HTERT RPE-1 (cell line): ENCODE measurements around the gene CDC20.

Source experiments
- in situ Hi-C: fragments of 300-500 bp; cut with MboI; formaldehyde crosslinking; loops from 4 replicates; pipeline ENCODE4 v1.14.3; 2020; ENCODE audit warnings: low sequenced_read_pairs

CDC20 gene

GRCh38 chr1:43358746-43359693, at the start of gene CDC20:
Gene CDC20 (plus strand): TSS chr1:43358981. CDS start chr1:43359216, 235 bp downstream.
- in situ Hi-C loops, result no loop called here

GRCh38 chr1:43309405-43310025, 49.3 kb upstream of the CDC20 start:
- in situ Hi-C loops, result no loop called here

DNA sequence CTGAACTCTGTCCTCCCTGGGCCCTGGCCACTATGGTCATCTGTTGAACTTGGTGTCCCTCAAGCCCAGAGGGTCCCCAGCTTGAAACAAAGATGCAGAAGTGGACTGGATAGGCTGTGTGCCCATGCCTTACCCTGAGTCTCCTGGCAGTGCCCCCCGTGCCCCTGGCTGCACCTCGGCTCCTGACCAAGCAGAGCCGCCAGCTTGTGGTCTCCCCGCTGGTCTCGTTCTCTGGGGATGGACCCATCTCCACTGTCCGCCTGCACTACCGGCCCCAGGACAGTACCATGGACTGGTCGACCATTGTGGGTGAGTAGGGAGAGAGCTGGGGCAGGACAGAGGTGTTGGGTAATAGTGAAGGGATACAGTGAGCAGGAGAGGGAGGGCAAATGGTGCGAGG, 47.3 kb upstream of the CDC20 start:
- in situ Hi-C loops, result no loop called here

- in situ Hi-C loops, result no loop called here
Measured at GRCh38 chr1:43312212-43312623, 46.6 kb upstream of the CDC20 start.

DNA sequence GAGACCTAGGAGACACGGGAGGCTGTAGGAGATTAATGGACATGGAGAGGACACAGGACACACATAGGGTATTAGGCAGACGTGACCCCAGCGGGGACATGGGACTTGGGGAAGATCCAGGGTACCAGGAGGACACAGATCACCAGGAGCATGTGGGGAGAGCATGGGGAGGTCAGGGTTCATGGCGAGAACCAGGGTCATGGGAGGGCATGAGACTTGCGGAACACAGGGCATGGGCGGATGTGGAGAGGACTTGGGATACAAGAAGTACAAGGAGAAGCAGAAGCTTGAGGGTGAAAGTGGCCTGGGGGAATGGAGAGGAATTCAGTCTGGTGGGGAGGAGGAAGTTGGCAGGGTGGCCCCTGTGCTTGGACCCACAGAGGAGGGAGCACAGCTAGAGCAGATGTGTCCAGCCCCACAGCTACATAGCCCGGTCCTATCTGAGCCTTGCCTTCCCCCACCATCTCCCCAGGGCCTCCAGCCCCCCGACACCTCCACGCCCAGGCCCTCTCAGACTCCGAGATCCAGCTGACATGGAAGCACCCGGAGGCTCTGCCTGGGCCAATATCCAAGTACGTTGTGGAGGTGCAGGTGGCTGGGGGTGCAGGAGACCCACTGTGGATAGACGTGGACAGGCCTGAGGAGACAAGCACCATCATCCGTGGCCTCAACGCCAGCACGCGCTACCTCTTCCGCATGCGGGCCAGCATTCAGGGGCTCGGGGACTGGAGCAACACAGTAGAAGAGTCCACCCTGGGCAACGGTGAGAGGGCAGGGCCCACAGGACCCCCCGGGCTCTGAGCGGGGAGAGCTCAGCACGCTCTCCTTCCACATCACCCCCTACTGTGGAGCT, 45.9 kb upstream of the CDC20 start:
- in situ Hi-C loops, result no loop called here

DNA sequence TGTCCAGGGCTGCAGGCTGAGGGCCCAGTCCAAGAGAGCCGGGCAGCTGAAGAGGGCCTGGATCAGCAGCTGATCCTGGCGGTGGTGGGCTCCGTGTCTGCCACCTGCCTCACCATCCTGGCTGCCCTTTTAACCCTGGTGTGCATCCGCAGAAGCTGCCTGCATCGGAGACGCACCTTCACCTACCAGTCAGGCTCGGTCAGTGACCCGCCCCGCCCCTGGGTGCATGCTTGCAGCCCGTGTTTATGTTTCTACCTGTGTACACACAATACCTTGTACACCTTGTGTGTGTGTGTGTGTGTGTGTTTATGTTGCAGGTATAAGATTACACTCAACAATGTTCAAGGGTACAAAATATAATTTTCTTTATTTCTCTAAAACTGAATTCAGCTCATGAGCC, 45.0 kb upstream of the CDC20 start:
- in situ Hi-C loops, result no loop called here

DNA sequence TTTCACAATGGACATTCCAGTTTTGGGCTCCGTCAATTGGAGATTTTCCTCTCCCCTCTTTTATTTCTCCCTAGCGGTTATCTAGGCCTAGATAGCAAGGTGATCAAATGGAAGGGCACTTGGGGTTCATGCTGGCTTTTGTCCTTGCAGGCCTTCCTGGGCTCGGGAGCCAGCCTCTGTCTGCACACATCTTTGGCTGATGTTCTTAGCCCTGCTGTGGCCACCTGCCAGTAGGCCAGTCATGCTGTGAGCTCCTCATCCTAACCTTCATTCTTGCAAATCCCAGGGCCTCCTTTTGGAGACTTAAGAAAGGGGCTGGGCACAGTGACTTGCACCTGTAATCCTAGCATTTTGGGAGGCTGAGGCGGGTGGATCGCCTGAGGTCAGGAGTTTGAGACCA, 44.5 kb upstream of the CDC20 start:
- in situ Hi-C loops, result no loop called here

DNA sequence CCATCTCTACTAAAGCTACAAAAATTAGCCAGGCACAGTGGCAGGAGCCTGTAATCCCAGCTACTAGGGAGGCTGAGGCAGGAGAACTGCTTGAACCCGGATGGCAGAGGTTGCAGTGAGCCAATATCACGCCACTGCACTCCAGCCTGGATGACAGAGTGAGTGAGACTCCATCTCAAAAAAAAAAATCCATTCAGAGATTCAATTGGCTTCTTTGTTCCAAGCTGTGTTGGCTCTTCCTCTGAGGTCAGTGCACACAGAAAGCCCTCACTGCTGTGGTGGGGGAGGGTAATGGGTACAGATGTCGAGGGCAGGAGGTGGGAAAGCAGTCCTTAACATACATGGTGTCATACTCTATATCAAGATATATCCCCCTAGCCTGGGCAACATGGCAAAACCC, 43.3 kb upstream of the CDC20 start:
- in situ Hi-C loops, result no loop called here

DNA sequence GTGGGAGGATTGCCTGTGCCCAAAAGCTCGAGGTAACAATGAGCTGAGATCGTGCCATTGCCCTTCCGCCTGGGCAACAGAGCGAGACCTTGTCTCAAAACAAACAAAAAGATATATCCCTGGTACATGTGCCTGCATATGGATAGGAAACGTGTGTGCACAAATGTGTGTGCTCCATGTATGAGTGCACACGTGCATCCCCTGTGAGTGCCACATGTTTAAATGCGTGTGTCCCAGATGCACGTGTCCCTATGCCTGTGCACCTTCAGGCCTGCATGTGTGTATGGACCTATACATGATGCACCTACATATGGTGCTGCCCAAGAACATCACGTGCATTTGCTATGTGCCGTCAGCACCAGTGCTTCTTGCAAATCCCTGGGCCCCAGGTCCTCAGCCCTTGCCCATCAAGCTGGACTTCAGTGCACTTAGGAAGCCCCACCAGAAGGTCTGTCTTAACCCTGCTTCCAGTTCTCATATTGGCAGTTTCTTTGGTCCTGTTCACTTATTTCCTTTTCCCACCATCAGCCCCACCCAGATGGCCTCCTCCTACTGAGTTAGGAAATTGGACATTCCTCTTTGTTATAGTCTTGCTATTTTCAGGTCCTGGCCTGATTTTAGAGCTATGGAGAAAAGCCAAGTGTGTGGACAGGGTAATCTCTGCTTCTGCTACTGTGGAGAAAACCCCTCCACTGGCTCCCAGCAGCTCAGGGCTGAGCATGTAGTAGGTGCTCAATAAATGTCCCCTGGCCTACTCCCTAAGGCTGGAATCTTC, 42.6 kb upstream of the CDC20 start:
- in situ Hi-C loops, result no loop called here

GRCh38 chr1:43316738-43317520, 41.9 kb upstream of the CDC20 start:
- in situ Hi-C loops, result no loop called here

DNA sequence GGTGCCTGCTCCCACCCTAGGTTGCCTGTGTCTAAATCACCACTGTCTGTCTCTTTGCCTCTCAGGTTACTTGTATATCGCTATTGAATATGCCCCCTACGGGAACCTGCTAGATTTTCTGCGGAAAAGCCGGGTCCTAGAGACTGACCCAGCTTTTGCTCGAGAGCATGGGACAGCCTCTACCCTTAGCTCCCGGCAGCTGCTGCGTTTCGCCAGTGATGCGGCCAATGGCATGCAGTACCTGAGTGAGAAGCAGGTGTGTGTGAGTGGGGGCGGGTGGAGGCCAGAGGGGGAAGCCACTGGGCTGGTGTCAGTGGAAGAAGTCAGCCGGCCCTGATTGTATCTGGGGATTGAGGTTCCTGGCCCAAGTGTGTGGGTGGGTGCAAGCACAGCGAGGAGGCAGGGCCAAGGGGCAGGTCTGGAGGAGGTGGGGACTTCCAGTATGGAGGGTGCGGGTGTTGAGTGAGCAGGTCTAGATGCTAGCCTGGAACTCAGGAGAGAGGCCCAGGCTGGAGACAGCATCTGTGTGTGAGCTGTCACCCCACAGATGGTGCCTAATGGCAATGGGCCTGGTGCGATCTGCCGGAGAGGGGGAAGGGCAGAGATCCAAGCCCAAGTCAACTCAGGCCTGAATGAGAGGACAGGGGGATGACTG, 40.8 kb upstream of the CDC20 start:
- in situ Hi-C loops, result no loop called here

DNA sequence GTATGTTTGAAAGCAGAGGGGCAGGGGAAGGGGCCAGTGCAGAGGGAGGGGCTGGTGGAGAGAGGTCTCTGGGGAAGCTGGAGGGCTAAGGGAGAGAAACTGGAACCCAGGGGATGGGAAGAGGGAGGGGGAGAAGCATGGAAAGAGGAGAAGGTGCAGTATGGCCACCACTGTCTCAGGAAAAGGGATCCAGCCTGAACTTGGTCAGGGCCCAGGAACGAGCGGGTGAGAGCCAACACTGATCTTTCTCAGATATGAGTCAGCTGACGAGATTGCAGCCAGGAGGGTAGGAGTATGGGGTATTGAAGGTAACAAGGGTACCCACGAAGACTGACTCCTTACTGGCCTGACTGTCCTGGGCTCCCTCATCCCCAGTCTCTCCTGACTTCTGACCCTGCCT, 40.0 kb upstream of the CDC20 start:
- in situ Hi-C loops, result no loop called here

DNA sequence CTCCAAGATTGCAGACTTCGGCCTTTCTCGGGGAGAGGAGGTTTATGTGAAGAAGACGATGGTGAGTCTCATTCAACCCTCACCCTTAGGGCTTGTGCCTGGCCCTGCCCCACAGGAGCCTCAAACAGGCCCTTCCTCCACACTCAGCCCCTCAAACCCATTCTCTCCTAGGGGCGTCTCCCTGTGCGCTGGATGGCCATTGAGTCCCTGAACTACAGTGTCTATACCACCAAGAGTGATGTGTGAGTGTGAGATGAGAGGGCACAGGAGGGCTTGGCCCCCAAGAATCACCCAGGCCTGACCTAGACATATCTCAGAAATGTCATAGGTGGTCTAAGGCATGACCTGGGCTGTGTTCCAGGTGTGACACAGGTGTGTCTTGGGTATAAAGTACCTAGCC, 39.5 kb upstream of the CDC20 start:
- in situ Hi-C loops, result no loop called here

DNA sequence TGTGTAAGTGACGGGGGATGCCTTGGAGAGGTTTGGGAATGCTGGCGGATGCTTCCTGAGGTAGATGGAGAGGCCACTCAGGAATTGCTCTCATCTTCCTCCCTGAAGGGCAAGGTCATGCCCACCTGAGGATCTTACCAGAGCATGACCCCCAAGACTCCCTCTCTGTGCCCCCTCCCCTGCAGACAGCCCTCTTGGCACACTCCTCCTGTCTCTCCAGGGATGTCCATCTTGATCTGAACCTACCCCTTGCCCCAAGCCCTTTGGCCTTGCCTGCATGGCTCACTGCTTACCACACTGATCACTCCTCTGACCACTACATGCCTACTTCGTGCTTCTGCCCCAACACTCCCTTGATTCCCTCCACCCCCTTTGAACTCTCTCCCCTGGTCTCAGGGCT, 39.0 kb upstream of the CDC20 start:
- in situ Hi-C loops, result no loop called here

DNA sequence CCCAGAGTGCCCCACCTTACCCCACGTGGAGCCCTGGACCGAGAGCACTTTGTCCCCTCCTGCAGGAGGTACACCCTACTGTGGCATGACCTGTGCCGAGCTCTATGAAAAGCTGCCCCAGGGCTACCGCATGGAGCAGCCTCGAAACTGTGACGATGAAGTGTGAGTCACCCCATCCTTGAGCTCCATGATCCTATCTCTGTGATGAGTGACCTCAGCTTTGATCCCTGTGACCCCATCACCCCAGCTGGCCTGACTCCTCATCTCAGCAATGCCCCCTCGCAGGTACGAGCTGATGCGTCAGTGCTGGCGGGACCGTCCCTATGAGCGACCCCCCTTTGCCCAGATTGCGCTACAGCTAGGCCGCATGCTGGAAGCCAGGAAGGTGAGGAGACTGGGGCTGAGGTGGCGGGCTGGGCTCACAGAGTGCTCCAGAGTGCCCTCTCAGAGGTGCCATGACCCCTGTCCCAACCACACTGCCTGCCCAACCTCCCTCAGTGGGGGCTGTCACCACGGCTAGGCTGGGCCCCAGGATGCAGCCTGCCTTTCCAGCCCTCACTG, 37.4 kb upstream of the CDC20 start:
- in situ Hi-C loops, result no loop called here

DNA sequence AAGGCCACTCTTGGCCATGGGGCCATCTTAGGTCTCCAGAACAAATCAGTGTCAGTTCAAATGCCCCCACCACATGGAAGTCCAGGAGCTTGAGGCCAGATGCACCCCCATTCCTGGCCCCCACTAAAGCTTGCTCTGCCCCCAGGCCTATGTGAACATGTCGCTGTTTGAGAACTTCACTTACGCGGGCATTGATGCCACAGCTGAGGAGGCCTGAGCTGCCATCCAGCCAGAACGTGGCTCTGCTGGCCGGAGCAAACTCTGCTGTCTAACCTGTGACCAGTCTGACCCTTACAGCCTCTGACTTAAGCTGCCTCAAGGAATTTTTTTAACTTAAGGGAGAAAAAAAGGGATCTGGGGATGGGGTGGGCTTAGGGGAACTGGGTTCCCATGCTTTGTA, 36.3 kb upstream of the CDC20 start:
- in situ Hi-C loops, result no loop called here

- in situ Hi-C loops, result no loop called here
Measured at GRCh38 chr1:43324810-43325209, 34.0 kb upstream of the CDC20 start.

DNA sequence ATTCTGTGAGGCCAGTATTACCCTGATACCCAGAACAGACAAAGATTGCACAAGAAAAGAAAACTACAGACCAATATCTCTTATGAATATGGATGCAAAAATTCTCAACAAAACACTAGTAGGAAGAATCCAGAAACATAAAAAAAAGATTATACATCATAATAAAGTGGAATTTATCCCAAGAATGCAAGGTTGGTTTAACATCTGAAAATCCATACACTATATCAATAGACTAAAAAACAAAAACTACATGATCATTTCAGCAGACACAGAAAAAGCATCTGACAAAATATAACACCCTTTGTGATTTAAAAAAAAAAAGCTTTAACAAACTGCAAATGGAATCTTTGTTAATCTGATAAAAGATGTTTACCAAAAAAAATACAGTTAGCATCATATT, 33.4 kb upstream of the CDC20 start:
- in situ Hi-C loops, result no loop called here
